Omental fat pad (tissue), 4 donors: Measurements from ENCODE around the gene TMEM101. TPM values are rescaled to one million over a fixed set of nuclear protein-coding genes. Genes with fewer than 3 reads are reported as not detected.

Experiments
- ATAC-seq: fragments of 150-250 bp; one replicate; pipeline ENCODE4 v1.9.1; 2016; ENCODE audit warnings: mild to moderate bottlenecking, moderate library complexity; ENCODE audit not compliant: low FRiP score
- DNase-seq: peaks from one replicate; pipeline ENCODE4 v3.0.0-alpha.2; 2019; ENCODE audit warnings: low spot score
- CTCF ChIP-seq, 3 donors: fragments of 450-650 bp; IDR thresholded peaks; one replicate each; pipeline ENCODE4 v1.5.1; 2016 to 2017; ENCODE audit warnings: antibody characterized with exemption in 3 of 3, mild to moderate bottlenecking in 3 of 3, moderate library complexity in 2 of 3
- total RNA-seq, 4 donors: library from RNA; depleted of rRNA; stranded (reverse); fragments of >200 nt; gene quantifications; one replicate each; pipeline ENCODE4 v1.1.0, GENCODE V29; 2016

Gene TMEM101
- total RNA-seq, 4 donors from 2014 or later = 17.3 to 37.0 (median 26.8) TPM

GRCh38 chr17:44010966-44011647, 3.7 kb downstream of the TMEM101 start:
- DNase-seq (no peak), ATAC-seq (no peak)
- no peak for TF ChIP-seq CTCF (IDR thresholded peaks at IDR 0.05)

- DNase-seq (no peak), ATAC-seq (no peak)
- no peak for TF ChIP-seq CTCF (IDR thresholded peaks at IDR 0.05)
Observed at GRCh38 chr17:44008205-44008909, 6.4 kb downstream of the TMEM101 start.

- ATAC-seq = no peak
- no peak for TF ChIP-seq CTCF (IDR thresholded peaks at IDR 0.05)
- no peak for DNase-seq
Observed at GRCh38 chr17:44007346-44008204, 7.2 kb downstream of the TMEM101 start.

- peak; percentile 98 for DNase-seq
- no peak for TF ChIP-seq CTCF (IDR thresholded peaks at IDR 0.05)
- peak; percentile 92 for ATAC-seq
Observed at GRCh38 chr17:44006598-44007345, 8.0 kb downstream of the TMEM101 start.

GRCh38 chr17:44006272-44006597, 8.5 kb downstream of the TMEM101 start:
- no peak for TF ChIP-seq CTCF (IDR thresholded peaks at IDR 0.05)
- ATAC-seq (no peak), DNase-seq (no peak)

GRCh38 chr17:44005527-44006271, 9.1 kb downstream of the TMEM101 start:
- TF ChIP-seq CTCF (IDR thresholded peaks at IDR 0.05) = no peak
- DNase-seq (no peak), ATAC-seq (no peak)
